ENCODE measurements around the gene FICD.

GRCh38 chr12:108561852-108562347 is 46.8 kb downstream of the FICD start:
- TF ChIP-seq, protein P1, sequence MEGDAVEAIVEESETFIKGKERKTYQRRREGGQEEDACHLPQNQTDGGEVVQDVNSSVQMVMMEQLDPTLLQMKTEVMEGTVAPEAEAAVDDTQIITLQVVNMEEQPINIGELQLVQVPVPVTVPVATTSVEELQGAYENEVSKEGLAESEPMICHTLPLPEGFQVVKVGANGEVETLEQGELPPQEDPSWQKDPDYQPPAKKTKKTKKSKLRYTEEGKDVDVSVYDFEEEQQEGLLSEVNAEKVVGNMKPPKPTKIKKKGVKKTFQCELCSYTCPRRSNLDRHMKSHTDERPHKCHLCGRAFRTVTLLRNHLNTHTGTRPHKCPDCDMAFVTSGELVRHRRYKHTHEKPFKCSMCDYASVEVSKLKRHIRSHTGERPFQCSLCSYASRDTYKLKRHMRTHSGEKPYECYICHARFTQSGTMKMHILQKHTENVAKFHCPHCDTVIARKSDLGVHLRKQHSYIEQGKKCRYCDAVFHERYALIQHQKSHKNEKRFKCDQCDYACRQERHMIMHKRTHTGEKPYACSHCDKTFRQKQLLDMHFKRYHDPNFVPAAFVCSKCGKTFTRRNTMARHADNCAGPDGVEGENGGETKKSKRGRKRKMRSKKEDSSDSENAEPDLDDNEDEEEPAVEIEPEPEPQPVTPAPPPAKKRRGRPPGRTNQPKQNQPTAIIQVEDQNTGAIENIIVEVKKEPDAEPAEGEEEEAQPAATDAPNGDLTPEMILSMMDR (IDR thresholded peaks at IDR 0.05; ENCODE audit: borderline replicate concordance, extremely low read depth, low read length, poor library complexity, severe bottlenecking) = no peak
- no peak for TF ChIP-seq EZH2 (IDR thresholded peaks at IDR 0.05; ENCODE audit: borderline replicate concordance, low read depth, low read length, severe bottlenecking)
